Activated naive CD4-positive, alpha-beta T cell treated with anti-CD3 and anti-CD28 coated beads for 36 hours (primary cell): ENCODE results near the gene RIMS1. TPM values are rescaled to one million over a fixed set of nuclear protein-coding genes. Genes with fewer than 3 reads are reported as not detected.

Experiments
- CTCF ChIA-PET: fragments of 350-600 bp; sonication (Branson Sonifier 250); formaldehyde crosslinking; loops from one replicate; lab custom pipeline; 2021; ENCODE audit warnings: antibody characterized with exemption; lab: Charles Lee
- DNase-seq: peaks from one replicate; pipeline ENCODE4 v3.0.0-alpha.2; 2020
- H3K27ac Mint-ChIP-seq: one replicate; pipeline ENCODE4 v1.8.0; 2021; ENCODE audit warnings: mild to moderate bottlenecking, mixed read lengths
- H3K27me3 Mint-ChIP-seq: one replicate; pipeline ENCODE4 v1.8.0; 2021; ENCODE audit warnings: low read depth, mixed read lengths
- H3K36me3 Mint-ChIP-seq: one replicate; pipeline ENCODE4 v1.8.0; 2021; ENCODE audit warnings: low read depth, mixed read lengths
- H3K4me1 Mint-ChIP-seq: one replicate; pipeline ENCODE4 v1.8.0; 2021; ENCODE audit warnings: low read depth, mixed read lengths
- H3K4me3 Mint-ChIP-seq: one replicate; pipeline ENCODE4 v1.8.0; 2021; ENCODE audit warnings: mild to moderate bottlenecking, moderate library complexity, mixed read lengths
- H3K9me3 Mint-ChIP-seq: one replicate; pipeline ENCODE4 v1.8.0; 2021; ENCODE audit warnings: mixed read lengths
- intact Hi-C: fragments of 100-400 bp; cut with micrococcal nuclease; formaldehyde crosslinking; loops from one replicate; pipeline ENCODE4 v1.15.1; 2023
- total RNA-seq, 2 experiments: library from RNA; stranded (reverse); gene quantifications; one replicate each; pipeline ENCODE4 v1.2.3, GENCODE V29; 2021

Gene RIMS1
- total RNA-seq, 2 experiments from 2014 or later: not detected

GRCh38 chr6:72133324-72133723 is 247.0 kb downstream of the RIMS1 start:
- H3K4me3 Mint-ChIP-seq: no peak overlapping the region
- CTCF ChIA-PET: interaction anchor here (0.7 kb wide), 1 partner anchor 1923 kb away, joined by 3 read pairs; no protein-coding TSS in a partner anchor
- no peaks in the 10 kb centered on the region for H3K4me1 Mint-ChIP-seq
- no peaks in the 10 kb centered on the region for H3K36me3 Mint-ChIP-seq
- DNase-seq: no peak
- H3K27me3 Mint-ChIP-seq: no peaks in the 10 kb centered on the region
- H3K9me3 Mint-ChIP-seq: no peaks in the 10 kb centered on the region
- H3K27ac Mint-ChIP-seq: no peak overlapping the region
- intact Hi-C loops: no loop called here

GRCh38 chr6:72140795-72141194 is 254.4 kb downstream of the RIMS1 start:
- intact Hi-C loops: no loop called here
- Mint-ChIP-seq H3K27ac (no peak overlapping the region), H3K4me3 (no peak overlapping the region), H3K27me3 (no peaks in the 10 kb centered on the region), H3K9me3 (no peaks in the 10 kb centered on the region), H3K4me1 (no peaks in the 10 kb centered on the region), H3K36me3 (no peaks in the 10 kb centered on the region)
- no peak for DNase-seq
- CTCF ChIA-PET: no interaction called here

GRCh38 chr6:72149715-72150114 is 263.4 kb downstream of the RIMS1 start:
- H3K4me1 Mint-ChIP-seq: no peaks in the 10 kb centered on the region
- no peak overlapping the region for H3K4me3 Mint-ChIP-seq
- H3K9me3 Mint-ChIP-seq: peaks cover 4% of the 10 kb centered on the region
- no peak overlapping the region for H3K27ac Mint-ChIP-seq
- H3K27me3 Mint-ChIP-seq: no peaks in the 10 kb centered on the region
- no peaks in the 10 kb centered on the region for H3K36me3 Mint-ChIP-seq
- CTCF ChIA-PET: no interaction called here
- intact Hi-C loops: no loop called here
- DNase-seq: no peak

- Mint-ChIP-seq H3K27ac (no peak overlapping the region), H3K9me3 (peaks cover 4% of the 10 kb centered on the region), H3K36me3 (no peaks in the 10 kb centered on the region), H3K27me3 (no peaks in the 10 kb centered on the region), H3K4me1 (no peaks in the 10 kb centered on the region), H3K4me3 (no peak overlapping the region)
- intact Hi-C loops: no loop called here
- DNase-seq: no peak
- CTCF ChIA-PET: no interaction called here
These were observed 265.4 kb downstream of the RIMS1 start for GRCh38 chr6:72151742-72152141.

GRCh38 chr6:72175916-72176315 is 289.6 kb downstream of the RIMS1 start:
- peaks cover under 1% of the 10 kb centered on the region for H3K27me3 Mint-ChIP-seq
- H3K27ac Mint-ChIP-seq: no peak overlapping the region
- DNase-seq: no peak
- no peak overlapping the region for H3K4me3 Mint-ChIP-seq
- H3K36me3 Mint-ChIP-seq: no peaks in the 10 kb centered on the region
- intact Hi-C loops: no loop called here
- H3K9me3 Mint-ChIP-seq: no peaks in the 10 kb centered on the region
- CTCF ChIA-PET: no interaction called here
- H3K4me1 Mint-ChIP-seq: no peaks in the 10 kb centered on the region

- no peak for DNase-seq
- Mint-ChIP-seq H3K27me3 (peaks cover 28% of the 10 kb centered on the region), H3K9me3 (no peaks in the 10 kb centered on the region), H3K36me3 (peaks cover 3% of the 10 kb centered on the region), H3K27ac (no peak overlapping the region), H3K4me1 (peaks cover 4% of the 10 kb centered on the region), H3K4me3 (peak overlapping the region; percentile 46)
- intact Hi-C loops: no loop called here
- CTCF ChIA-PET: no interaction called here
These were observed 296.2 kb downstream of the RIMS1 start for GRCh38 chr6:72182337-72183246.

GRCh38 chr6:72203983-72204382 is 317.6 kb downstream of the RIMS1 start:
- Mint-ChIP-seq H3K4me3 (no peak overlapping the region), H3K4me1 (no peaks in the 10 kb centered on the region), H3K27me3 (no peaks in the 10 kb centered on the region), H3K27ac (no peak overlapping the region), H3K9me3 (no peaks in the 10 kb centered on the region), H3K36me3 (no peaks in the 10 kb centered on the region)
- DNase-seq: no peak
- intact Hi-C loops: no loop called here
- CTCF ChIA-PET: no interaction called here

- Mint-ChIP-seq H3K27ac (no peak overlapping the region), H3K4me1 (no peaks in the 10 kb centered on the region)
These were observed 319.1 kb downstream of the RIMS1 start for GRCh38 chr6:72205500-72205899.

GRCh38 chr6:72206606-72207005 is 320.3 kb downstream of the RIMS1 start:
- H3K9me3 Mint-ChIP-seq: no peaks in the 10 kb centered on the region
- H3K36me3 Mint-ChIP-seq: no peaks in the 10 kb centered on the region
- no peaks in the 10 kb centered on the region for H3K27me3 Mint-ChIP-seq
- H3K27ac Mint-ChIP-seq: no peak overlapping the region
- CTCF ChIA-PET: no interaction called here
- H3K4me1 Mint-ChIP-seq: no peaks in the 10 kb centered on the region
- intact Hi-C loops: no loop called here
- no peak overlapping the region for H3K4me3 Mint-ChIP-seq
- no peak for DNase-seq

More at GRCh38 chr6:72205500-72205899, 319.1 kb downstream of the RIMS1 start:
- no peaks in the 10 kb centered on the region for H3K27me3 Mint-ChIP-seq
- H3K4me3 Mint-ChIP-seq: no peak overlapping the region
- intact Hi-C loops: no loop called here
- no peaks in the 10 kb centered on the region for H3K36me3 Mint-ChIP-seq
- no peak for DNase-seq
- H3K9me3 Mint-ChIP-seq: no peaks in the 10 kb centered on the region
- CTCF ChIA-PET: no interaction called here

- H3K9me3 Mint-ChIP-seq: no peaks in the 10 kb centered on the region
- DNase-seq: no peak
- no peak overlapping the region for H3K4me3 Mint-ChIP-seq
- H3K36me3 Mint-ChIP-seq: no peaks in the 10 kb centered on the region
- CTCF ChIA-PET: interaction anchor here (0.6 kb wide), 1 partner anchor 154 kb away, joined by 3 read pairs; no protein-coding TSS in a partner anchor
- H3K27me3 Mint-ChIP-seq: no peaks in the 10 kb centered on the region
- H3K27ac Mint-ChIP-seq: no peak overlapping the region
- intact Hi-C loops: no loop called here
- no peaks in the 10 kb centered on the region for H3K4me1 Mint-ChIP-seq
These were observed 326.3 kb downstream of the RIMS1 start for GRCh38 chr6:72212686-72213085.

- no peaks in the 10 kb centered on the region for H3K4me1 Mint-ChIP-seq
- DNase-seq: no peak
These were observed 327.3 kb downstream of the RIMS1 start for GRCh38 chr6:72213654-72214053.

GRCh38 chr6:72216222-72217068 is 330.1 kb downstream of the RIMS1 start:
- intact Hi-C loops: no loop called here
- H3K27ac Mint-ChIP-seq: no peak overlapping the region
- H3K4me1 Mint-ChIP-seq: no peaks in the 10 kb centered on the region
- H3K4me3 Mint-ChIP-seq: no peak overlapping the region
- CTCF ChIA-PET: interaction anchor here (0.7 kb wide), 1 partner anchor 231 kb away, joined by 3 read pairs; no protein-coding TSS in a partner anchor
- DNase-seq: no peak
- no peaks in the 10 kb centered on the region for H3K36me3 Mint-ChIP-seq
- no peaks in the 10 kb centered on the region for H3K9me3 Mint-ChIP-seq
- no peaks in the 10 kb centered on the region for H3K27me3 Mint-ChIP-seq

More at GRCh38 chr6:72213654-72214053, 327.3 kb downstream of the RIMS1 start:
- H3K4me3 Mint-ChIP-seq: no peak overlapping the region
- no peaks in the 10 kb centered on the region for H3K36me3 Mint-ChIP-seq
- no peaks in the 10 kb centered on the region for H3K27me3 Mint-ChIP-seq
- H3K9me3 Mint-ChIP-seq: no peaks in the 10 kb centered on the region
- CTCF ChIA-PET: no interaction called here
- H3K27ac Mint-ChIP-seq: no peak overlapping the region
- intact Hi-C loops: no loop called here
